HG03565 (cell line): Measurements from ENCODE around the gene LSM3.

Experiments used
- ATAC-seq: cut with Tn5 transposase; IDR thresholded peaks from one replicate; pipeline ENCODE4 v1.9.1; 2021; ENCODE audit warnings: mild to moderate bottlenecking, moderate library complexity; ENCODE audit not compliant: unreplicated experiment

Gene LSM3

DNA sequence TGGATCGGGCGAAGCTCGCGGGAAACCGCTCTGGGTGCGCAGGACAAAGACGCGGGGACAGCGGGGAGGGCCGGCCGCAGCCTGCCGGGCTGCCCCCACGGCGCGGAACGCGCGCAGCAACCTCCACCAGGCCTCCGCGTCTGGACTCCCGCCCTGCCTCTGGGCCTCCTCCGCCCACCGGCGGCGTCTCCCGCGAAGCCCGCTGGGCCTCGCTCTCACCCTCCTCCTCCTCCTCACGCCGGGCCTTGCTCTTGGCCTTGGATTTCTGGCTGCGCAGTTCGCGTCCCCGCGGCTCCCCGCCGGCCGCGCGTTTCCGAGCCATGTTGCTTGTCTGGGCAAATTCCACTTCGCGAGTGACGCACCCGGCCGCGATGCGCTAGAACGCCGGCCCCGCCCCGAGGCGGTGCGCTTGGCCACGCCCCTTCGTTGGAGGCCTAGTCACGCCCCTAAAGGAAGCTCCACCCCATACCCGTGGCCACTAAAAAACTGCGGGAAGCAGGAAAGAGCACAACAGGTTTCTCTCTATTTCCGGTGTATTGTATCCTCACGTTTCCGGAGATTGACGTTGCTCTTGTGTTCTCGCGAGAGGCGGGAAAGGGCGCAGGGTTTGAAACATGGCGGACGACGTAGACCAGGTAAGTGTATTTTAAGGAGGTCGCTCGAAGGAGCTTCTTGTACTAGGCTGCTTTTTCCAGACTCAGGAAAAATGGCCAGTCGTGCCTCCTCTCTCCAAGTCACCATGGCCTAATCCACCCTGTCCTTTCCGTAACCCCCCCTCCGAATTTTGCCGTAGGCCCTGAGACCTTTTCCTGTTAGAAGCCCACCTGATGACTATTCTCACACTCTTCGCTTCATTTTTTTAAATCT is at the start of gene LSM3, which contains the start of gene XPC:
Gene LSM3, plus strand, starts transcription at position 571 of the 867 bp plus-strand sequence. Its CDS starts 44 bp downstream, at position 615.
Gene XPC, minus strand, starts transcription at position 355 of the 867 bp plus-strand sequence. Its CDS starts 33 bp downstream, at position 322.
- ATAC-seq: peak; percentile 91

DNA sequence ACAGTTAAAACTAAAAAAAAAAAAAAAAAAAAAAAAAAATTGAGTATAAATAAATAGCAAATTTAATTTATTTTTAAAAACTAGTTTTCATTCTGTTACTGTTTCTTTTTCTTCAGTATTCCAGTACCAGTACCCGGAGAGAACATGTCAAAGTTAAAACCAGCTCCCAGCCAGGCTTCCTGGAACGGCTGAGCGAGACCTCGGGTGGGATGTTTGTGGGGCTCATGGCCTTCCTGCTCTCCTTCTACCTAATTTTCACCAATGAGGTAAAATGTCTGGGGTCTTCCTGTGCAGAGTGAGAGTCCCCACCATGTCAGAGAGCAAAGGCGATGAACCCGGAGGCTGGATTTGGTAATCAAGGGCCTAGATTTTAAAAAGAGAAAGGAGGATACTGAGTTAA is 49.3 kb upstream of the LSM3 start:
- ATAC-seq: no peak

DNA sequence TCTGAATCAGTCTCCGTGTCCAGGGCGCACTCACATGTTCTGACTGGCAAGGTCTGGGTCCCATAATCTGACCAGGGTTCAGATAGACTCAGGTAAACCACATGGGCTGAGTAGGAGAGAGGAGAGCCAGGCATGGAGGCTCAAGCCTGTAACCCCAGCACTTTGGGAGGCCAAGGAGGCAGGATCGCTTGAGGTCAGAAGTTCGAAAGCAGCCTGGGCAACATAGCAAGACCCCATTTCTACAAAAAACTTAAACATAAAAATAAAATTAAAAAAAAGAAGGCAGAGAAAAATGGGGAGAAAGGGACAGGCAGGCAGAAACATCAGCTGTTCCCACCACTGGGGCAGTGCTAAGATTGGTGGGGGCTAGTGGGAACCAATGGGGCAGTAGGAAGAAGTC is 48.4 kb upstream of the LSM3 start:
- no peak for ATAC-seq

DNA sequence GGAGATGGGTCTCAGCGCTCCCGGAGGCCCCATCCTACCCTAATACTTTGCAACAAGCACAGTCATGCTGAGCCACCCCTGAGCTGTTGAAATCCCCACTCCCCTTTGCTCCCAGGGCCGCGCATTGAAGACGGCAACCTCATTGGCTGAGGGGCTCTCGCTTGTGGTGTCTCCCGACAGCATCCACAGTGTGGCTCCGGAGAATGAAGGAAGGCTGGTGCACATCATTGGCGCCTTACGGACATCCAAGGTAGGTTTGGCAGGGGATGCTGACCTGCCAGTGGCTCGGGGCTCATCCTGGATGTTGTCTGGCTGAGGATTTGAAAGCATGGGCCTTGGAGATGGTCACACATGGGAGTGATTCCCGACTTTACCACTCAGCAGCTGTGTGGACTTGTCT is 47.9 kb upstream of the LSM3 start:
- ATAC-seq: no peak

DNA sequence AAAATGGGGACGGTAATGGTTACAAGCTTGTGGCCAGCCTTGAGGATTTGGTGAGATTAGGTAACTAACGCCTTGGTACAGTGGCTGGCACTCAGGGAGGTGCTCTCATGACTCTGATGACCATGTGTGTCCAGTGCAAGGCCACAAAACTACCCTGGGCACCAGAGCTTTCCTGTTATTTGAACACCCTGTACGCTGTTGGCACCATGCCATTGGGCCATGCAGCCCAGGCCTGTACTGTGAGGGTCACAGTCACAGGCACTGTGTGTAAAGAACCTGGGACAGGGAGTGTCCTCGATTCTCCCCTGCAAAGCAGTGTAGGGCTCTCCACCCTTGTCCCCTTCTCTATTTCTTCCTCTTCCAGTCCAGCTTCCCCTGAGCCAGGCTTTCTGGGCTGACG is 47.5 kb upstream of the LSM3 start:
- ATAC-seq: no peak

DNA sequence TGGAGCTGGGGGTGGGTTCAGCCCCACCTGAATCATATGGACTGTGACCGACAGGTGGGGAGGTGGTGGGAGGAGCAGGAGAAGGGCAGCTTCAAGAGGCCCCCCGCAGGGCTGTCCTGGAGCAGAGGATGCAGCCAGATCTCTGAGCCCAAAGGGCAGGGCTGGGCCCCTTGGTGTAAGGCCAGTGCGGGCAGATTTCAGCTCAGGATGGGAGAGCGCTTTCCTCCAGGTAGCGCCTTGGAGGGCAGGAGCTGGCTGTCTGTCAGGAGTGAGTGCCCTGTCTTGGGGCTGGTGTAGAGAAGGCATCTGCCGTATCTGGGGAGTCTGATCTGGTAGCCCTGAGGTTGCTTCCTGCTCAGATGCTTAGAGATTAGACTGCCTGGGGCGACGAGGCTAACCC is 46.5 kb upstream of the LSM3 start:
- no peak for ATAC-seq

DNA sequence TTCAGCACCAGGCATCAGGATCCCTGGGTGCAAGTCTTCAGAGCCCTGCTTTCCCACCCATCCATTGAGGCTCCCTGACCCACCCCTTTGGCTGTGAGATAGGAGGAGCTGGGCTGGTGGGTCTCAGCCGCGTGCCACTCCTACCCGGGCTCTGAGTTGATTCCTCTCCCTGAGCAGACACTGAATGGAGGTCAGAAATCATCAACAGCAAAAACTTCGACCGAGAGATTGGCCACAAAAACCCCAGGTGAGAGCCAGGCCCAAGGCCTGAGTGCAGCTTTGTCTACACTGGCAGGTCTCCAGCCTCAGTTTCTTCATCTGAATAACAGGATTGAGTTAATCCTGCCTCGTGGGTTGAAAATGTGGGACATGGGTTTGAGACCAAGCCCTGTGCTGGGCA is 45.9 kb upstream of the LSM3 start:
- no peak for ATAC-seq

DNA sequence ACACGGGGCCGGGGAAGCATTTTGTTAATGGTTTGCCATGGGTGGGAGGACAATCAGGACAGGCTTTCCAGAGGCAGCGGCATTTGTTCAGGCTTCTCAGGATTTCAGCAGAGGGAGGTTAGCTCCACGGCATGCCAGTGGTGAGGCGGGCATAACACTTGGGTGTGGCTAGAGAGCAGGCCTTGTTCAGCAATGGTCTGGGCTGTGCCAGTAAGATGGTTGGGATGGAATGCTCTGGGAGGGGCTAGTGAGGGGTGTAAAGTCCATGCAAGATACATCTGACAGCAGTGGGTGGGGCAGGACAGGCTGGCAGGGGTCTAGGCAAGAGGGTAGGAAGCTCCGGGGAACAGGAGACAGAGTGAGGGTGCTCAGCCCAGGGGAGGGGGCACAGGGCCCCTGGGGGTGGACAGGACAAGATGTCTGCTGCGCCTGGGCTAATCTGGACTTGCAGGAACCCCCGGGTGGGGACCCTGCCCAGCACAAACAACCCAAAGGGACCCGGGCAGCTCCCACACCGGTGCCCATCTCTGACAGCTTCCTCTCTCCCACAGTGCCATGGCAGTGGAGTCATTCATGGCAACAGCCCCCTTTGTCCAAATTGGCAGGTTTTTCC is 45.3 kb upstream of the LSM3 start:
- ATAC-seq: no peak

DNA sequence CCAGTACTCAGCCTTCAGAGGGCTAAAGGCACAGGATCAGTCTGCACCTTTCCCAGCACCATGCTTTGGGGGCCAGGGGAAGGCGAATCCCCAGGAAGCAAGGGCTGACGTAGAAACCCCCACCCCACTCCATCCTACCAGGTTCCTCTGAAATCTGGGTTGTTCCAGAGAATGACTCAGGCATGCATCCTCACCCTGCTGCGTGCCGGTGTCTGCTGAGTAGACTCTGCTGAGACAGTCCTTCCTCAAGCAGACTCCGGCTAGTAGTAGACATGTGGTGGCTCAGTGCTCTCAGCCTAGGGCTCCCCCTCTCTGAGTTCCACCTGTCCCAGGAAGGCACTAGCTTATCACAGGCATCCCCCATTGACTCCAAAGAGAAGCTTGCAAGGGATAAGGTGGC is 44.7 kb upstream of the LSM3 start:
- ATAC-seq: no peak

DNA sequence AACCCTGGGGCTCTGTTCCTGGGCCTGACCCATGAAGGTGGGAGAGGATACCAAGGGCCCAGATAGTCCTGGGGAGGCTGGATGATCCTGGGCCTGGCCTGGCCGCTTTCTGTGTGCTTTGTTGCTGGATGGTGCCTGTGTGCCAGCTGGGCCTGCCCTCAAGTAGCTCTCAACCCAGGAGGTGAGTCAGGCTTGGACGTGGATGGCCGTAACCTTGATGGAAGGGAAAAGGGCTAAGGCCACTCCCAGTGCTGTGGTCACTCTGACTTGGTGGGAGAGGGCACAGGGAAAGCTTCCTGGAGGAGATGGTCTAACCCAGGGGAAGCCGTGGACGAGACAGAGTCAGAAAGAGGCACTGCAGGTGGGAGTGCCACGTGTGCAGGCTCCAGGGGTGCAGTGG is 44.3 kb upstream of the LSM3 start:
- no peak for ATAC-seq

DNA sequence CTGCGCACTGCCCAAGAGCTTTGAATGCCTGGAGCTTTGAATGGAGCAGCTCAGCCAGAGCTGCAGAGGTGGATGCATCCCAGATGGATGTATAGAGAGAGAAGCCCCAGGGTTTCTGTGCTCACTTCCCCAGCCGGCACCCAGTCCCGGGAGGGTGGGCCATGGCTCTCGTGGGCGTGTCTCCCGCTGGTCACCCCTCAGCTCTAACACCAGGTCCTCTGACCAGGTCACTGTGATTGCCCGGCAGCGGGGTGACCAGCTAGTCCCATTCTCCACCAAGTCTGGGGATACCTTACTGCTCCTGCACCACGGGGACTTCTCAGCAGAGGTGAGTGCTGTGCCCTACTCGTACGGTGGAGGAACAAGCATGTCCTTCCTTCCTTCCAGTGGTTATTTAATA is 43.0 kb upstream of the LSM3 start:
- no peak for ATAC-seq

DNA sequence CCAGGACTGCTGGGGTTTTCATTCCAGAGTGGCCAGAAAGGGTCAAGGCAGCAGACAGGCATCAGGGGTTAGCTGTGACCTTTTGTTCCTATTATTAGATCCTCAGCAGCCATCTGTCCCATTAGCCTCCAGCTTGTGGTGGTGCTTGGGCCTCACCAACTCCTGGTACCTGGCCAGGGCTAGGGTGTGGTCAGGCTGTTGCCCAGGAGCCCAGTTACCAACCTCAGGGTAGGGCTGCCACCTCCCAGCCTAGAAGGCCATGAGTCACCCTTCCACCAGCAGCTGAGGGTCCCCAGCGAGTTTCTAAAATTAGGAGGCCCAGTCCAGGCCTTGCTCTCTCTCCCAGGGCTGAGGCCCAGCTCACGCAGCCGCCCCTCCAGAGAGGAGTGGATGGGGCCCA is 41.6 kb upstream of the LSM3 start:
- ATAC-seq: no peak

DNA sequence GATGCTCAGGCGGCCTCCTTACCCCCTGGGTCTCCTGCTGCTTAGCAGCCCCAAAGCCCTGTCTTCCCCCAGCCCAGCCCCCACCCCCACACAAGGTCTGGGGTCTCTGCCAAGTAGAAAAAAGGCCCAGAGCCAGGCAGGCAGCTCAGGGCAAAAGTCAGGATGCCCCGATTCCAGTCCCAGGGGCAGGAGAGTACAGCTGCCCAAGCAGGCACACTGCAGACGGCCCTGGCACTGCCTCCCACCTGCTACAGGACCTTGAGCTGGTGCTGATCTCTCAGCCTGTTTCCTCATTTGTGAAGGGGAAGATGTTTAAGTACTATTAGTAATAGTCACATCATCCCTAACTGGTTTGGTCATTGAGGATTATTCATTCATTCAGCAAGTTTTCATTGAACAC is 41.2 kb upstream of the LSM3 start:
- no peak for ATAC-seq

DNA sequence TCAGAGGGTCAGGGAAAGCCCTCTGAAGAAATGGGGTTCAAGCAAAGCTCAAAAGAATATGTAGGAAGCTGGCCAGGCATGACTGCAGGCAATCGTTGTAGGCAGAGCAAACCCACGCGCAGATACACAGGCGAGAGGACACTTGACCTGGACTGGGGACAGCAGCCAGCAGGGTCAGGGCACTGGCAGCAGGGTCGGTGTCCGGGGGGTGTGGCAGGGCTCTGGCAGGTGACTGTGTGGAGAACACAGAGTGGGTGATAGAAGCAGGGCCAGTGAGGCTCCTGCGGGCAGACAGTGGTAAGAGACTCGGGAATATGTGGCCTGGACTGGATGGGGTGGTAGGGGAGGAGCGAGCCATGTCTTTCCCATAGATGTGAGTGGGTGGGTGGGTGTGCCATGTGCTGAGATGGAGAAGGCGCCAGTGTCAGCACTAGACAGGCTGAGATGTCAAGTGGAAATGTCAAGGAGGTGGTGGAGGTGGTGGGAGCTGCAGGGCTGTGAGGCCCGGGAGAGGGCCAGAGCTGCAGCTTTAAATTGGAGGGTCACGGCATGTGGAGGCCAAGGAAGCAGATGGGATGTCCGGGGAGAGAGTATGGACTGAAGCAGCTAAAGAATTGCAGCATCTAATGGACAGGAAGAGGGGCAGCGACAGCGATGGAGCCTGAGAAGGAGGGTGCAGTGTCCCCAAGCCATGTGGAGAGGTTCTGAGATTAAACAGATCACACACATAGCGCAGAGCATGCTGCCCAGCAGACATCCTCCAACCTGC is 40.3 kb upstream of the LSM3 start:
- ATAC-seq: no peak

DNA sequence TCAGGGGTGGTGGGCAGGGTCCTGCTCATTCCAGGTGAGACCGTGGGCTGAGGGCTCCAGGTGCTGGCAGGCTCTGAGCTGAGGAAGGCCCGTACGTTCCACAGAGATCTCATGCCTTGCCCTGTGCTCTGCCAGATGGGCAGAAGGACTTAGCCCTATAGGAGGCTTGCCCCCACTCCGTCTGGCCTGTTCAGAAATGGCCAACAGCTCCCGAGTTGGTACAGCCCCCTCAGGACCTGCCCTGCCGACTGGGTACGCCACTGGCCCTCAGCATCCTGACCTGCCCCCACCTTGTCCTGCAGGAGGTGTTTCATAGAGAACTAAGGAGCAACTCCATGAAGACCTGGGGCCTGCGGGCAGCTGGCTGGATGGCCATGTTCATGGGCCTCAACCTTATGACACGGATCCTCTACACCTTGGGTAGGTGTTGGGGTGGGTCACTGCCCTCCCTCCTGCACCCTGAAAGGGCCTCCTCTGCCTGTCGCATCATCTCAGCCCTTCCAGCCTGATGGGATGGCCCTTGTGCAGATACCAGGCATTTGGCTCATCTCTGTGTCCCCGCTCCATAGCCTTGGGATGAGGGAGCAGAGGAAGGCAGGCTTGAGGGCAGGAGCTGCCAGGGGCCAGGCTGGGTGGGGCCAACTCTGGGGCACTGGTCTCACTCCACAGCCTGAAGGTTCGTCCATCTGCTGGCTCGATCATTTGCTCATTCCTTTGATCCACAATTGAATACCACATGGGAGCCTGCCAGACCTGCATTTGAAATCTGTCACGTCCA is 39.5 kb upstream of the LSM3 start:
- no peak for ATAC-seq

DNA sequence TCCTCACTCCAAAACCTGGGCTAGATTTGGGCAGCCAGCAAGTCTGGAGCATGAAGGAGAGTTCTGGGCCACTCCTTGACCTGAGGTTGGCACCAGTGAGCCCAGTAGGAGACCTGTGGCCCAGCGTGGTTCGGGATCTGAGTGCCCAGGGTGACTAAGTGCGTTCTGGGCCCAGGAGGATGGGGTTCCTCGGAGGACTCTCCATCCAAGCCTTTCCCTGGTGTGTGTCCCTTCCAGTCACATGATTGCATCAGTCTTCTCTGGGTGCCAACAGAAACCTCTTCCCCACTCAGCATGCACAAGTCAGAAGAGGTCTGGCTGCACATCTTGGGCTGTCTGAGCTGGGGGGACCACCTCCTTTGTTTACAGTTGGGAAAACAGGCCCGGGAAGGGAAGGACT is 38.8 kb upstream of the LSM3 start:
- no peak for ATAC-seq

DNA sequence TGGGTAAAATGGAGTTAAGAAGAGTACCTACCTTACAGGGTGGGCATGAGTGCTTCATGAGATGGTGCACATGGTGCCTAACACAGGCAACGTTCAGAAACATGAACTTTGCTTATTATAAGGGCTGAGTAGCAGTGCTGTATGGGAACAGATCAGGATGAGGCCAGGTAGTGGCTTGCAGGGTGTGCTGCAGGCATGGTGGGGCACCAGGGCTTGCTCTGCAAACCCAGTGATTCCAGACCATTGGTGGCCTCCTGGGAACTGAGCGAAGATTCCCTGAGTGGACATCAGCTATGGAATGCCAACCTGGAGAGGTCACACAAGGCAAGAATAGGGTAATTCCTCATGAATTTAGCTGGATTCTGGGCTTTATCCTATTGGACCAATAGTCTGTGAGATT is 37.9 kb upstream of the LSM3 start:
- no peak for ATAC-seq

DNA sequence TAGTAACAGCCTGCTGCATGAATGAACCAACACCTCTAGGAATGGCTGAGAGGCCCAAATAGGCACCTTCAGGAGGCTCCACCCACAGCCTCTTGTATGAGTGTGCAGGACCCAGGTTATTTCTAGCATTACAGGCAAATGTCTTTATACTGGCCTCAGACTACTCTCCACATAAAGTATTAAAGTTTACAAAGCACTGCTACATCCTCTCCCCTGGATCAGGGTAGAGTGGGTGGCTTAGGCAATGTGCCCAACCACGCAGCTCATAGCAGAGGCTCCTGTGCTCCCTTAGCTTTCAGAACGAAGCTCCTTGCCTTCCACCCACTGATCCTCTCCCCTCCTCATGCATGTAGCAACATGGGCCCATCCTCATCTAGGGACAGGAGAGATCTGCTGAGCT is 37.5 kb upstream of the LSM3 start:
- no peak for ATAC-seq

DNA sequence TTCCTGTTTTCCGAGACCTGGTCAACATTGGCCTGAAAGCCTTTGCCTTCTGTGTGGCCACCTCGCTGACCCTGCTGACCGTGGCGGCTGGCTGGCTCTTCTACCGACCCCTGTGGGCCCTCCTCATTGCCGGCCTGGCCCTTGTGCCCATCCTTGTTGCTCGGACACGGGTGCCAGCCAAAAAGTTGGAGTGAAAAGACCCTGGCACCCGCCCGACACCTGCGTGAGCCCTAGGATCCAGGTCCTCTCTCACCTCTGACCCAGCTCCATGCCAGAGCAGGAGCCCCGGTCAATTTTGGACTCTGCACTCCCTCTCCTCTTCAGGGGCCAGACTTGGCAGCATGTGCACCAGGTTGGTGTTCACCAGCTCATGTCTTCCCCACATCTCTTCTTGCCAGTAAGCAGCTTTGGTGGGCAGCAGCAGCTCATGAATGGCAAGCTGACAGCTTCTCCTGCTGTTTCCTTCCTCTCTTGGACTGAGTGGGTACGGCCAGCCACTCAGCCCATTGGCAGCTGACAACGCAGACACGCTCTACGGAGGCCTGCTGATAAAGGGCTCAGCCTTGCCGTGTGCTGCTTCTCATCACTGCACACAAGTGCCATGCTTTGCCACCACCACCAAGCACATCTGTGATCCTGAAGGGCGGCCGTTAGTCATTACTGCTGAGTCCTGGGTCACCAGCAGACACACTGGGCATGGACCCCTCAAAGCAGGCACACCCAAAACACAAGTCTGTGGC is 36.8 kb upstream of the LSM3 start:
- ATAC-seq: no peak

DNA sequence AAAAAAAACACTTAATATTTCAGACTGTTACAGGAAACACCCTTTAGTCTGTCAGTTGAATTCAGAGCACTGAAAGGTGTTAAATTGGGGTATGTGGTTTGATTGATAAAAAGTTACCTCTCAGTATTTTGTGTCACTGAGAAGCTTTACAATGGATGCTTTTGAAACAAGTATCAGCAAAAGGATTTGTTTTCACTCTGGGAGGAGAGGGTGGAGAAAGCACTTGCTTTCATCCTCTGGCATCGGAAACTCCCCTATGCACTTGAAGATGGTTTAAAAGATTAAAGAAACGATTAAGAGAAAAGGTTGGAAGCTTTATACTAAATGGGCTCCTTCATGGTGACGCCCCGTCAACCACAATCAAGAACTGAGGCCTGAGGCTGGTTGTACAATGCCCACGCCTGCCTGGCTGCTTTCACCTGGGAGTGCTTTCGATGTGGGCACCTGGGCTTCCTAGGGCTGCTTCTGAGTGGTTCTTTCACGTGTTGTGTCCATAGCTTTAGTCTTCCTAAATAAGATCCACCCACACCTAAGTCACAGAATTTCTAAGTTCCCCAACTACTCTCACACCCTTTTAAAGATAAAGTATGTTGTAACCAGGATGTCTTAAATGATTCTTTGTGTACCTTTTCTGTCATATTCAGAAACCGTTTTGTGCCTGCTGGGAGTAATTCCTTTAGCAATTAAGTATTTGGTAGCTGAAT is 35.9 kb upstream of the LSM3 start:
- ATAC-seq: no peak
